Measurements from ENCODE around the gene PDSS2.

Gene PDSS2

GRCh38 chr6:107357842-107358241 lies 101.5 kb downstream of the PDSS2 start:
- ATAC-seq (ENCODE audit: insufficient read depth, low read depth) (no peak), DNase-seq (no peak)
- Histone ChIP-seq H3K9ac (ENCODE audit: low read depth, low read length) (no peak overlapping the region), H3K4me3 (ENCODE audit: low read depth in 1 of 2, low read length in 2 of 2) (no peak overlapping the region), H4K20me1 (ENCODE audit: insufficient read depth, low read length) (no peaks in the 10 kb centered on the region), H2AFZ (ENCODE audit: low read depth, low read length) (no peak overlapping the region), H3K9me3 (ENCODE audit: insufficient read depth, low read length, severe bottlenecking) (no peaks in the 10 kb centered on the region), H3K4me2 (ENCODE audit: insufficient read depth, low read length) (no peak overlapping the region), H3K79me2 (ENCODE audit: insufficient read depth, low read length) (no peaks in the 10 kb centered on the region), H3K36me3 (ENCODE audit: insufficient read depth, low read length) (peaks cover under 1% of the 10 kb centered on the region; the same call in 1 of the 2 replicates), H3K27ac (ENCODE audit: low read length) (no peak overlapping the region), H3K27me3 (ENCODE audit: insufficient read depth, low read length, poor library complexity) (no peaks in the 10 kb centered on the region), H3K4me1 (ENCODE audit: insufficient read depth, low read length) (no peaks in the 10 kb centered on the region)
- no peak for TF ChIP-seq EZH2 (IDR thresholded peaks at IDR 0.05; ENCODE audit: borderline replicate concordance, low read depth, low read length, severe bottlenecking)
- TF ChIP-seq CTCF (IDR thresholded peaks at IDR 0.05; ENCODE audit: borderline replicate concordance, extremely low read depth, low read length, poor library complexity, severe bottlenecking): no peak

- H3K9ac ChIP-seq (ENCODE audit: low read depth, low read length): no peak overlapping the region
- ATAC-seq (ENCODE audit: insufficient read depth, low read depth) (no peak), DNase-seq (no peak)
- TF ChIP-seq CTCF (IDR thresholded peaks at IDR 0.05; ENCODE audit: borderline replicate concordance, extremely low read depth, low read length, poor library complexity, severe bottlenecking): no peak
- no peak for TF ChIP-seq EZH2 (IDR thresholded peaks at IDR 0.05; ENCODE audit: borderline replicate concordance, low read depth, low read length, severe bottlenecking)
- H3K4me2 ChIP-seq (ENCODE audit: insufficient read depth, low read length): no peak overlapping the region
- no peak overlapping the region for H3K27ac ChIP-seq (ENCODE audit: low read length)
- no peak overlapping the region for H3K4me3 ChIP-seq (ENCODE audit: low read depth in 1 of 2, low read length in 2 of 2)
- no peaks in the 10 kb centered on the region for H3K4me1 ChIP-seq (ENCODE audit: insufficient read depth, low read length)
- no peaks in the 10 kb centered on the region for H3K36me3 ChIP-seq (ENCODE audit: insufficient read depth, low read length)
- no peaks in the 10 kb centered on the region for H4K20me1 ChIP-seq (ENCODE audit: insufficient read depth, low read length)
- no peak overlapping the region for H2AFZ ChIP-seq (ENCODE audit: low read depth, low read length)
- H3K79me2 ChIP-seq (ENCODE audit: insufficient read depth, low read length): no peaks in the 10 kb centered on the region
- H3K27me3 ChIP-seq (ENCODE audit: insufficient read depth, low read length, poor library complexity): no peaks in the 10 kb centered on the region
- H3K9me3 ChIP-seq (ENCODE audit: insufficient read depth, low read length, severe bottlenecking): no peaks in the 10 kb centered on the region
These were observed 102.3 kb downstream of the PDSS2 start for GRCh38 chr6:107357031-107357430.

GRCh38 chr6:107355659-107356058 lies 103.7 kb downstream of the PDSS2 start:
- Histone ChIP-seq H2AFZ (ENCODE audit: low read depth, low read length) (no peak overlapping the region), H3K4me2 (ENCODE audit: insufficient read depth, low read length) (no peak overlapping the region), H4K20me1 (ENCODE audit: insufficient read depth, low read length) (no peaks in the 10 kb centered on the region), H3K4me3 (ENCODE audit: low read depth in 1 of 2, low read length in 2 of 2) (no peak overlapping the region), H3K36me3 (ENCODE audit: insufficient read depth, low read length) (no peaks in the 10 kb centered on the region), H3K27me3 (ENCODE audit: insufficient read depth, low read length, poor library complexity) (no peaks in the 10 kb centered on the region), H3K79me2 (ENCODE audit: insufficient read depth, low read length) (no peaks in the 10 kb centered on the region), H3K9ac (ENCODE audit: low read depth, low read length) (no peak overlapping the region), H3K9me3 (ENCODE audit: insufficient read depth, low read length, severe bottlenecking) (no peaks in the 10 kb centered on the region), H3K27ac (ENCODE audit: low read length) (no peak overlapping the region), H3K4me1 (ENCODE audit: insufficient read depth, low read length) (no peaks in the 10 kb centered on the region)
- no peak for ATAC-seq (ENCODE audit: insufficient read depth, low read depth)
- no peak for DNase-seq
- TF ChIP-seq CTCF (IDR thresholded peaks at IDR 0.05; ENCODE audit: borderline replicate concordance, extremely low read depth, low read length, poor library complexity, severe bottlenecking) (no peak), EZH2 (IDR thresholded peaks at IDR 0.05; ENCODE audit: borderline replicate concordance, low read depth, low read length, severe bottlenecking) (no peak)

- Histone ChIP-seq H3K27me3 (ENCODE audit: insufficient read depth, low read length, poor library complexity) (no peaks in the 10 kb centered on the region), H3K9me3 (ENCODE audit: insufficient read depth, low read length, severe bottlenecking) (no peaks in the 10 kb centered on the region), H4K20me1 (ENCODE audit: insufficient read depth, low read length) (no peaks in the 10 kb centered on the region), H3K36me3 (ENCODE audit: insufficient read depth, low read length) (no peaks in the 10 kb centered on the region), H3K9ac (ENCODE audit: low read depth, low read length) (no peak overlapping the region), H3K4me1 (ENCODE audit: insufficient read depth, low read length) (no peaks in the 10 kb centered on the region), H3K79me2 (ENCODE audit: insufficient read depth, low read length) (no peaks in the 10 kb centered on the region), H2AFZ (ENCODE audit: low read depth, low read length) (no peak overlapping the region), H3K4me3 (ENCODE audit: low read depth in 1 of 2, low read length in 2 of 2) (no peak overlapping the region), H3K4me2 (ENCODE audit: insufficient read depth, low read length) (no peak overlapping the region), H3K27ac (ENCODE audit: low read length) (no peak overlapping the region)
- no peak for TF ChIP-seq EZH2 (IDR thresholded peaks at IDR 0.05; ENCODE audit: borderline replicate concordance, low read depth, low read length, severe bottlenecking)
- TF ChIP-seq CTCF (IDR thresholded peaks at IDR 0.05; ENCODE audit: borderline replicate concordance, extremely low read depth, low read length, poor library complexity, severe bottlenecking): no peak
- no peak for ATAC-seq (ENCODE audit: insufficient read depth, low read depth)
- no peak for DNase-seq
These were observed 104.9 kb downstream of the PDSS2 start for GRCh38 chr6:107354451-107354850.
